Mucosa of stomach (tissue), 1 donor: ENCODE data around the gene GALR1.

Source experiments
- H3K27me3 ChIP-seq: one replicate; pipeline ENCODE4 v1.7.0; 2013; ENCODE audit warnings: mild to moderate bottlenecking, low read length; ENCODE audit not compliant: control insufficient read depth, insufficient read depth
- H3K36me3 ChIP-seq: one replicate; pipeline ENCODE4 v1.7.0; 2013; ENCODE audit warnings: low read length; ENCODE audit not compliant: control insufficient read depth, insufficient read depth
- H3K4me1 ChIP-seq: one replicate; pipeline ENCODE4 v1.7.0; 2013; ENCODE audit warnings: mild to moderate bottlenecking, low read length; ENCODE audit not compliant: control insufficient read depth, insufficient read depth
- H3K4me3 ChIP-seq: one replicate; pipeline ENCODE4 v1.7.0; 2013; ENCODE audit warnings: low read length
- H3K9ac ChIP-seq: one replicate; pipeline ENCODE4 v1.7.0; 2013; ENCODE audit warnings: mild to moderate bottlenecking, low read length, moderate library complexity
- H3K9me3 ChIP-seq: one replicate; pipeline ENCODE4 v1.7.0; 2013; ENCODE audit warnings: mild to moderate bottlenecking, low read length, moderate library complexity; ENCODE audit not compliant: control insufficient read depth
- donor health status: Pancreatic carcinoma.

Gene GALR1

DNA sequence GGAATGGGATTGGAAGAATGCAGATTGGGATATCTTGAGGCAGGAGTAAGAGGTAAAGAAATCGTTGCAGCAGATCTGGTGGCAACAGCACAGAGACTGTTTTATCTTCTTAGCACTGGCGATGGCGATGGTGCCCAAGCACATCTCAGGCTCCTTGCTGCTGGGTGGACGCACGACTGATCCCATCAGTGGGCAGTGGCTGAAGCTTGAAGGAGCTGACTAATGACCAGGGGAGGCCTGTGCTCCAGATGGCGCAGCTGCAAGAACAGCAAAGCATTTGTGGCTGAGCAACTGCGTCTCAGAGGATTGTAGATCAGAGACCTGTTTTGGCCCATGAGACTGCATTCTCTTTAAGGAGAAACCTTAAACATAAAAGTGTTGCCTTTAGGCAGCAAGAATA is 54.6 kb downstream of the GALR1 start:
- H3K9ac ChIP-seq: no peak overlapping the region
- H3K9me3 ChIP-seq: no peaks in the 10 kb centered on the region
- no peak overlapping the region for H3K4me3 ChIP-seq
- no peaks in the 10 kb centered on the region for H3K36me3 ChIP-seq
- no peaks in the 10 kb centered on the region for H3K27me3 ChIP-seq
- no peaks in the 10 kb centered on the region for H3K4me1 ChIP-seq

GRCh38 chr18:77305676-77306075 is 56.0 kb downstream of the GALR1 start:
- Histone ChIP-seq H3K27me3 (no peaks in the 10 kb centered on the region), H3K4me1 (no peaks in the 10 kb centered on the region), H3K36me3 (no peaks in the 10 kb centered on the region), H3K9ac (no peak overlapping the region), H3K4me3 (no peak overlapping the region), H3K9me3 (no peaks in the 10 kb centered on the region)

DNA sequence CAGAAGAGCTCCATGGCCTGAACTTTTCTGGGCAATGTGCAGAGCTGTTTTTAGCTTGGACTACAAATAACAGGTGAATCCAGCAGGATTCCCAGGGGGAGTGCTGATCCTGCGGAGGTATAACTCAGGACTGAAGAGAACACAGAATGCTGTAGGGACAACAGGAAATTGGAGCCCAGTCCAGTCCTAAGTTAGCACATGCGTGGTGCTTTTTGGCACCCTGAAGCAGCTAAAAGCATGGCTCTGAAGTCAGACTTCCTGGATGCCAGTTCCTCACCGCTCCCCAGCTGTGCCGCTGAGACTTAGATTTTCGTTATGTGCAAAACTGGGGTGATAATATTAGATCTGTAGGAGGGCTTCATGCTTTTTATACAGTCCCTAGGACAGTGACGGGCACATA is 58.6 kb downstream of the GALR1 start:
- no peaks in the 10 kb centered on the region for H3K36me3 ChIP-seq
- no peaks in the 10 kb centered on the region for H3K27me3 ChIP-seq
- no peak overlapping the region for H3K9ac ChIP-seq
- no peak overlapping the region for H3K4me3 ChIP-seq
- H3K9me3 ChIP-seq: no peaks in the 10 kb centered on the region
- H3K4me1 ChIP-seq: no peaks in the 10 kb centered on the region

GRCh38 chr18:77314511-77314910 is 64.9 kb downstream of the GALR1 start:
- H3K27me3 ChIP-seq: no peaks in the 10 kb centered on the region
- no peaks in the 10 kb centered on the region for H3K9me3 ChIP-seq
- H3K4me3 ChIP-seq: no peak overlapping the region
- no peaks in the 10 kb centered on the region for H3K4me1 ChIP-seq
- no peak overlapping the region for H3K9ac ChIP-seq
- no peaks in the 10 kb centered on the region for H3K36me3 ChIP-seq

DNA sequence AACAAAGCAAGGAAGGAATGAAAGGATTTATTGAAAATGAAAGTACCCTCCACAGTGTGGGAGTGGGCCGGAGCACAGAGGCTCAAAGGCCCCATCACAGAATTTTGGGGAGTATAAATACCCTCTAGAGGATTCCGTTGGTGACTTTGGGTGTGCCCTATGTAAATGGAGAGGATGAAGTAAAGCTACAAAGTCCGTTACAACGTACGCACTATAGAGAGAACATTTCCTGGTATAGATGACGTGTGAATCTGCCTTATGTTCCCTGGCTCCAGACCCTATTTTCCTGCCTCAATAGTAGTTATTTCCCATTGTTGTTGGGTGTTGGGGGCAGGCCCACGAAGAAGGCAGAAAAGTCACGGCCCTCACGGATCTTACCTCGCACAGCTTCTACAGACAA is 65.3 kb downstream of the GALR1 start:
- Histone ChIP-seq H3K27me3 (no peaks in the 10 kb centered on the region), H3K4me3 (no peak overlapping the region), H3K9me3 (no peaks in the 10 kb centered on the region), H3K36me3 (no peaks in the 10 kb centered on the region), H3K4me1 (no peaks in the 10 kb centered on the region), H3K9ac (no peak overlapping the region)

DNA sequence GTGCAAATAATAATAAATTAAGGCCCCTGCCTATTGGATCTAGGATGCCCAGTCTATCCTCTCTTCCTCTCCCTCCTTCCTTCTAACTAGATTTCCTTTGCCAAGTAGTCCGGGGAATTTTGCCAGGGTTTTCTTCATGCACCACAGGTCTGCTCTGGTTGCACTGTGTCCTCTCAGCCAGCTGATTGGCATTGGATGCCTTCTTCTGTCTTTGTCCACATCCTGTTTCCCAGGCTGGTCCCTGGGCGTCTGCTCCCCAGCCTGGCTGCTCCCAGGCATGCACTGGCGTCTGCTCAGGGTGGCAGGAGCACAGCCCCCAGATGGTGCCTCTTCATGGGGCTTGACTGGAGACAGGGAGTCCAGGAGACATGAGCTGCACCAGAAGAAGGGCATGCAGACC is 66.4 kb downstream of the GALR1 start:
- Histone ChIP-seq H3K36me3 (no peaks in the 10 kb centered on the region), H3K4me1 (no peaks in the 10 kb centered on the region), H3K27me3 (no peaks in the 10 kb centered on the region), H3K4me3 (no peak overlapping the region), H3K9ac (no peak overlapping the region), H3K9me3 (no peaks in the 10 kb centered on the region)

- Histone ChIP-seq H3K27me3 (no peaks in the 10 kb centered on the region), H3K36me3 (no peaks in the 10 kb centered on the region), H3K4me1 (no peaks in the 10 kb centered on the region), H3K4me3 (no peak overlapping the region), H3K9me3 (no peaks in the 10 kb centered on the region), H3K9ac (no peak overlapping the region)
Observed at GRCh38 chr18:77316641-77317040, 67.0 kb downstream of the GALR1 start.

DNA sequence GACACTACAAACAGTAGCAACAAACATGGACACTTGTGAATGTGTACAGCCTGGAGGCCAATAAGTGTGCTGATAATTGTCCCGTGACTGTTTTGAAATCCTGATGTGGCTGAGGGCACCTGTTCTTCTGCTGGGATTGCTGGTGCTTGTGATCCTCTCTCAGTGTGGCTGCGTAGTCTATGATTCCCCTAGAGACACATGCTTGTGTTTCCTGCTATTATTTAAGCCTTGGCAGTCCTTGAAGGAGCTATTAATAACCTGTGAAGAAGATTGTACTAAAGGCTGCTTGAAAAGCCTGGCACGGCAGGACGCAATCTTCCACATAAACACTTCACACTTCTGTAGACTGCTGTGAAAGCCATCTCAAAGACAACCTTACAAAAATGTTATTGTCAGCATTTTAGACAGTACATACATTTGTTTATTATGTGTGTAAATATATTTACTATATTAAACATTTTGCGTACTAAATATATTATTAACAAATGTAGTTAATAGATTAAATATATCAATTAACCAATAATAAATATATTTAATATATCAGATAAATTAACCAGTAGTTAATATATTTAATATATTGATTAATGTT is 71.4 kb downstream of the GALR1 start:
- Histone ChIP-seq H3K27me3 (no peaks in the 10 kb centered on the region), H3K9me3 (no peaks in the 10 kb centered on the region), H3K4me1 (no peaks in the 10 kb centered on the region), H3K4me3 (no peak overlapping the region), H3K9ac (no peak overlapping the region), H3K36me3 (no peaks in the 10 kb centered on the region)

GRCh38 chr18:77321823-77322805 is 72.5 kb downstream of the GALR1 start:
- no peaks in the 10 kb centered on the region for H3K9me3 ChIP-seq
- no peak overlapping the region for H3K4me3 ChIP-seq
- no peaks in the 10 kb centered on the region for H3K4me1 ChIP-seq
- no peak overlapping the region for H3K9ac ChIP-seq
- no peaks in the 10 kb centered on the region for H3K36me3 ChIP-seq
- H3K27me3 ChIP-seq: no peaks in the 10 kb centered on the region

DNA sequence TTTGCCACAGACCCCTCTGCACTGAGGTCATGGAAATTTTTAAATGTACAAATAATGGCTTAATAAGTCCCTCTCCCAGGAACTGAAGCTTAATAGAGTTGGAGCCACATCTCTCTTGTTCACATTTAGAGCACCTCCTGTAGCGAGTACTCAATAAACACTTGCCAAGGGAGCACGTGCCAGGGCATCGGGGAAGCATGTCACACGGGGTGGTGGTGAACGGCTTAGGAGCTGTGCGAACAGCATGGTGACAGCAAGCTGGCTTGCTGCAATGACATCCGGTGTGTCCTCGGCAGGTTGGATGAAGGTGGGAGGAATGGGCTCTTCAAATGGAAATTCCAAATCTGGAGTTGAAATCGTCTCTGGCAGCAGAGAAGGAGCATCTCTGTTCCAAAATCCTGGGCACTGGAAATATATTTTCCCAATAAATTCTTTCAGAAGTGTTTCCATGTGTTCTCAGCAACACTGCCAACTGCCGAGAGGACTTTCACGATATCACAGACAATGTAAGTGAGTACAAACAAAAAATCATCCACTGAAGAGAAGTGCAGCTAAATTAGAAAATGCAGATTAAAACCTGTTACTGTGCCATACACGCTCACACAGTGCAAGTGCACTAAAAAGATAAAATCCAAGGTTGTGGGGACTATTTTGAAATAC is 74.1 kb downstream of the GALR1 start:
- no peaks in the 10 kb centered on the region for H3K9me3 ChIP-seq
- no peaks in the 10 kb centered on the region for H3K27me3 ChIP-seq
- H3K4me1 ChIP-seq: no peaks in the 10 kb centered on the region
- H3K4me3 ChIP-seq: no peak overlapping the region
- no peaks in the 10 kb centered on the region for H3K36me3 ChIP-seq
- no peak overlapping the region for H3K9ac ChIP-seq
